NCI-H524 (cell line): ENCODE data around the gene CLOCK.

Experiments
- DNase-seq, 2 experiments: peaks; one replicate each; lab custom pipeline; 2025; lab: John Stamatoyannopoulos, UW

The CLOCK gene

GRCh38 chr4:55380576-55380975, 166.1 kb downstream of the CLOCK start:
- no peak for DNase-seq

GRCh38 chr4:55378617-55379467, 167.9 kb downstream of the CLOCK start:
- DNase-seq = no peak
